ENCODE measurements around the gene MIA2.
A peak's percentile ranks its signal among the peaks of the same experiment; 100 is the strongest.

The MIA2 gene

DNA sequence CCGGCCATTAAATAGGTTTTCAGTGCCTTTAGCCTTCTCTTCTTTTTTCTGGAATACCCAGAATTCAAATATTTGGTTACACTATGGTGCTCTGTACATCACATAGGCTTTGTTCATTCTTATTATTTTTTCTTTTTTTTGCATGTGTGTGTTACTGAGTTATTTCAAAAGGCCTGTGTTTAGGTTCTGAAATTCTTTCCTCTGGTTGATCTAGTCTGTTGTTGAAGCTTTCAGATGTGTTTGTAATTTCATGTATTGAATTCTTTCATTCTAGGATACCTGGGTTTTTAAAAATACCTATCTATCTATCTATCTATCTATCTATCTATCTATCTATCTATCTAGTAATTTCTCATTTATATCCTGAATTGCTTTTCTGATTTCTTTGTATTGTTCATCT is 131.6 kb downstream of the MIA2 start:
- in situ Hi-C loops (cut with MboI; ENCODE audit: low pct_unique_long_range_greater_than_20kb, low sequenced_read_pairs), result loop anchor here (25.0 kb wide), 1 partner anchor 128 kb away; the partner anchor contains the start of gene MIA2
- DNase-seq, result no peak

GRCh38 chr14:39366460-39367386 is 133.0 kb downstream of the MIA2 start:
- in situ Hi-C loops (cut with MboI; ENCODE audit: low pct_unique_long_range_greater_than_20kb, low sequenced_read_pairs), result loop anchor here (25.0 kb wide), 1 partner anchor 129 kb away; the partner anchor contains the start of gene MIA2
- DNase-seq, result no peak

GRCh38 chr14:39367387-39367751 is 133.7 kb downstream of the MIA2 start:
- no peak for DNase-seq
- in situ Hi-C loops (cut with MboI; ENCODE audit: low pct_unique_long_range_greater_than_20kb, low sequenced_read_pairs), result loop anchor here (25.0 kb wide), 1 partner anchor 130 kb away; the partner anchor contains the start of gene MIA2

GRCh38 chr14:39368261-39368959 is 134.7 kb downstream of the MIA2 start:
- in situ Hi-C loops (cut with MboI; ENCODE audit: low pct_unique_long_range_greater_than_20kb, low sequenced_read_pairs), result loop anchor here (25.0 kb wide), 1 partner anchor 131 kb away; the partner anchor contains the start of gene MIA2
- peak; percentile 68 for DNase-seq

GRCh38 chr14:39369029-39369428 is 135.3 kb downstream of the MIA2 start:
- no peak for DNase-seq
- in situ Hi-C loops (cut with MboI; ENCODE audit: low pct_unique_long_range_greater_than_20kb, low sequenced_read_pairs), result loop anchor here (25.0 kb wide), 1 partner anchor 132 kb away; the partner anchor contains the start of gene MIA2

- no peak for DNase-seq
- in situ Hi-C loops (cut with MboI; ENCODE audit: low pct_unique_long_range_greater_than_20kb, low sequenced_read_pairs), result loop anchor here (25.0 kb wide), 1 partner anchor 133 kb away; the partner anchor contains the start of gene MIA2
Measured at GRCh38 chr14:39370415-39370814, 136.7 kb downstream of the MIA2 start.

GRCh38 chr14:39372656-39373055 is 138.9 kb downstream of the MIA2 start:
- in situ Hi-C loops (cut with MboI; ENCODE audit: low pct_unique_long_range_greater_than_20kb, low sequenced_read_pairs), result loop anchor here (25.0 kb wide), 1 partner anchor 135 kb away; the partner anchor contains the start of gene MIA2
- no peak for DNase-seq

GRCh38 chr14:39374851-39375250 is 141.1 kb downstream of the MIA2 start:
- in situ Hi-C loops (cut with MboI; ENCODE audit: low pct_unique_long_range_greater_than_20kb, low sequenced_read_pairs), result loop anchor here (25.0 kb wide), 1 partner anchor 138 kb away; the partner anchor contains the start of gene MIA2
- no peak for DNase-seq

DNA sequence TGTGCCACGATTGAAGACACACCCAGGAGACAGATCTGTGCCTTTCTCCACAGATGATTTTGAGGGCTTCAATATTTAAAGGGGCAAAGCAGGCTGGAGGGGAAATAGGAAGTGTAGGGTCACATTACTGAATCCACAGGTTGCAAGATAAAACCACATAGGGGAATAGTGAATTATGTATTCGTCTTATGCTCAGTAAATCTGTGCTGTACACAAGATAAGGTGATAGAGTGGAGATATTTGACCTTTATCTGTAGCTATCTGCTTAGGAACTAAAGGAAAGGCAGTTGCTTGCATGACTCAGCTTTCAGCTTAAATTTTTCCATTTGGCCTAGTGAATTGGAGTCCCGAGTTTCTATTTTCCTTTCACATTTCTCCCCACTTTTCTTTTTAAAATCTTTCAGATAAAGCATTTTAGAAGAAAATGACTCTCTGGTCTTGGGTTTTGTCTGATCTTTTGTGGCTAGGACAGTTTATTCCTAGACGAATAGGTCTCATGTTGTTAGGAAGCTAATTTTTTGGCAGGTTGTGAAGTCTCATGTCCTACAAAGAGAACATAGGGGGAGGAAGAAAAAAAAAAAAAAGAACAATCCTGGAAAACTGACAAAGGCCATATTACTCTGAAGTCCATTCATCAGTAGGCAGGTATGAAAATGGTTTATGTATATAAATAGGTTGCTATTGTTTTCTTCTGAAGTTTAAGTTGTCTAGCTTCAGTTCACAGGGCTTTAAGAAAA is 143.1 kb downstream of the MIA2 start:
- DNase-seq, result peak; percentile 21
- in situ Hi-C loops (cut with MboI; ENCODE audit: low pct_unique_long_range_greater_than_20kb, low sequenced_read_pairs), result no loop called here

- in situ Hi-C loops (cut with MboI; ENCODE audit: low pct_unique_long_range_greater_than_20kb, low sequenced_read_pairs), result no loop called here
- DNase-seq, result no peak
Measured at GRCh38 chr14:39381366-39381765, 147.7 kb downstream of the MIA2 start.

- in situ Hi-C loops (cut with MboI; ENCODE audit: low pct_unique_long_range_greater_than_20kb, low sequenced_read_pairs), result no loop called here
- no peak for DNase-seq
Measured at GRCh38 chr14:39382463-39382862, 148.7 kb downstream of the MIA2 start.

DNA sequence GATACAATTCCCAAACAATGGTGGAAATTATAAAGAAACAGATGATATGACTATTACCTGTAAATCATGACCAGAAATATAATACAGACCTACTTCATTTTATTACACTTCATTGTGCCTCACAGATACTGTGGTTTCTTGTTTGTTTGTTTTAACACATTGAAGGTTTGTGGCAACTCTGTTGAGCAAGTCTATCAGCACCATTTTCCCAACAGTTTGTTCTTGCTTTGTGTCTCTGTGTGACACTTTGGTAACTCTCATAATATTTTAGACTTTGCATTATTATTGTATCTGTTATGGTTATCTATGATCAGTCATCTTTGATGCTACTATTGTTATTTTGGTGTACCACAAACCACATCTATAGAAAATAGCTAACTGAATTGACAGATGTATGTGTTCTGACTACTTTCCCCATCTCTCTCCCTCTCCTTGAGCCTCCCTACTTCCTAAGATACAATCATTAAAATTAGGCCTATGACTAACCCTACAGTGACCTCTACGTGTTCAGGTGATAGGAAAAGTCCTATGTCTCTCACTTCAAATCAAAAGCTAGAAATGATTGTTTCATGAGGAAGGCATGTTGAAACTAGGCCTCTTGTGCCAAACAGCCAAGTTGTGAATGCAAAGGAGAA is 149.4 kb downstream of the MIA2 start:
- in situ Hi-C loops (cut with MboI; ENCODE audit: low pct_unique_long_range_greater_than_20kb, low sequenced_read_pairs), result no loop called here
- DNase-seq, result no peak

DNA sequence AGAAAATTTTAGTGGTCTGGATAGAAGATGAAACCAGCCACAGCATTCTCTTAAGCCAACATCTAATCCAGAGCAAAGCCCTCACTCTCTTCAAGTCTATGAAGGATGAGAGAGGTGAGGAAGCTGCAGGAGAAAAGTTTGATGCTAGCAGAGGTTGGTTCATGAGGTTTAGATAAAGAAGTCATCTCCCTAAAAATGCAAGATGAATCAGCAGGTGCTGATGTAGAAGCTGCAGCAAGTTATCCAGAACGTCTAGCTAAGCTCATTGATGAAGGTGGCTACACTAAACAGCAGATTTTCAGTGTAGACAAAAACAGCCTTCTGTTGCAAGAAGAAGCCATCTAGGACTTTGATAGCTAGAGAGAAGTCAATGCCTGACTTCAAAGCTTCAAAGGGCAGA is 150.0 kb downstream of the MIA2 start:
- in situ Hi-C loops (cut with MboI; ENCODE audit: low pct_unique_long_range_greater_than_20kb, low sequenced_read_pairs), result no loop called here
- no peak for DNase-seq

DNA sequence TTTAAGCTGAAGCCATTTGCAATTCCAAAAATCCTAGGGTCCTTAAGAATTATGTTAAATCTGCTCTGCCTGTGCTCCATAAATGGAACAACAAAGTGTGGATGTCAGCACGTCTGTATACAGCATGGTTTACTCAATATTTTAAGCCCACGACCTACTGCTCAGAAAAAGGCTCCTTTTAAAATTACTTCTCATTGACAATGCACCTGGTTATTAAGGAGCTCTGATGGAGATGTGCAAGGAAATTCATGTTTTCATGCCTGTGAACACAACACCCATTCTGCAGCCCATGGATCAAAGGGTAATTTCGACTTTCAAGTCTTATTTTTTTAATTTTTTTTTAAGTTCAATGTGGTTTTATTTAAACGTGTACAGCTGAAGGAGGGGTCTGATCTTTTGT is 150.5 kb downstream of the MIA2 start:
- in situ Hi-C loops (cut with MboI; ENCODE audit: low pct_unique_long_range_greater_than_20kb, low sequenced_read_pairs), result no loop called here
- no peak for DNase-seq

- in situ Hi-C loops (cut with MboI; ENCODE audit: low pct_unique_long_range_greater_than_20kb, low sequenced_read_pairs), result no loop called here
- no peak for DNase-seq
Measured at GRCh38 chr14:39393289-39393688, 159.6 kb downstream of the MIA2 start.

- no peak for DNase-seq
- in situ Hi-C loops (cut with MboI; ENCODE audit: low pct_unique_long_range_greater_than_20kb, low sequenced_read_pairs), result no loop called here
Measured at GRCh38 chr14:39395555-39396254, 162.0 kb downstream of the MIA2 start.

GRCh38 chr14:39396448-39396847 is 162.7 kb downstream of the MIA2 start:
- no peak for DNase-seq
- in situ Hi-C loops (cut with MboI; ENCODE audit: low pct_unique_long_range_greater_than_20kb, low sequenced_read_pairs), result no loop called here

DNA sequence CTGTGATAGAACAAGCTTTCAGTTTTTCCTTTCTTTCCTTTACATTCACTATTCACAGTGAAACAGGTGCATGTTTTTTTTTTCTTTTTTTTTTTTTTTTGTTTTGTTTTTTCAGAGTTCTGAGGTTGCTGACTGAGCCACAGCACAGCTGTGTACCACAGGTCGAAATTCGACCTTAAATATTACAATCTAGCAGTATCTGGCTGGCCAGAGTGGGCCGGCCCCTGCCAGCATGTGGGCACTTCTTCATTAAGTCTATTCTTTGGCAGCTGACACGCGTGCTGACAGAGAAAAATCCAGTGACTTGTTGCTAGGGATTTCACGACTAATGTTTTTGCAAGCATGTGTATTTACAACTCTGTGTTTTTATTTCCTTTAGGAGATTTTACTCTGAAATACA is 164.7 kb downstream of the MIA2 start:
- no peak for DNase-seq
- in situ Hi-C loops (cut with MboI; ENCODE audit: low pct_unique_long_range_greater_than_20kb, low sequenced_read_pairs), result no loop called here

All from KBM-7 (cell line).